HG03108 (cell line): ENCODE measurements around the gene LRP10.
"Not testable (repeated sequence)": the region's sequence is repeated elsewhere in the genome, so short reads cannot be mapped to it uniquely, and the experiment has no call there.

ENCODE experiments used
- ATAC-seq: cut with Tn5 transposase; IDR thresholded peaks from one replicate; pipeline ENCODE4 v1.9.1; 2021; ENCODE audit warnings: moderate library complexity; ENCODE audit not compliant: unreplicated experiment

LRP10 gene

GRCh38 chr14:22871224-22872032, at the start of gene LRP10:
TSS of gene LRP10 (plus strand) at chr14:22871740. CDS start at chr14:22872304, 564 bp downstream.
- peak; percentile 80 for ATAC-seq

GRCh38 chr14:22822016-22822570, 49.4 kb upstream of the LRP10 start:
- ATAC-seq, result no peak

- peak; percentile 49 for ATAC-seq
Measured at GRCh38 chr14:22822571-22823098, 48.9 kb upstream of the LRP10 start.

- ATAC-seq, result no peak
Measured at GRCh38 chr14:22824711-22825359, 46.7 kb upstream of the LRP10 start.

GRCh38 chr14:22829076-22829660, 42.4 kb upstream of the LRP10 start:
- ATAC-seq, result not testable (repeated sequence)

- ATAC-seq, result peak; percentile 77
Measured at GRCh38 chr14:22829661-22830442, 41.7 kb upstream of the LRP10 start, which contains the start of gene MRPL52. TSS of gene MRPL52 (plus strand) at chr14:22829887. CDS start at chr14:22829913, 26 bp downstream.

- no peak for ATAC-seq
Measured at GRCh38 chr14:22830443-22831010, 41.0 kb upstream of the LRP10 start.

- no peak for ATAC-seq
Measured at GRCh38 chr14:22835505-22835904, 36.0 kb upstream of the LRP10 start.

GRCh38 chr14:22836301-22837113, 35.0 kb upstream of the LRP10 start, which contains the start of gene MMP14:
TSS of gene MMP14 (plus strand) at chr14:22836585. CDS start at chr14:22836818, 233 bp downstream.
- no peak for ATAC-seq

- ATAC-seq, result no peak
Measured at GRCh38 chr14:22837114-22837749, 34.3 kb upstream of the LRP10 start.

- ATAC-seq, result no peak
Measured at GRCh38 chr14:22837750-22838538, 33.6 kb upstream of the LRP10 start.

- ATAC-seq, result no peak
Measured at GRCh38 chr14:22838631-22839041, 32.9 kb upstream of the LRP10 start.

- ATAC-seq, result no peak
Measured at GRCh38 chr14:22839159-22839779, 32.3 kb upstream of the LRP10 start.

GRCh38 chr14:22841311-22841710, 30.2 kb upstream of the LRP10 start:
- ATAC-seq, result no peak

GRCh38 chr14:22841769-22842168, 29.8 kb upstream of the LRP10 start:
- no peak for ATAC-seq

GRCh38 chr14:22842211-22843122, 29.1 kb upstream of the LRP10 start:
- ATAC-seq, result no peak
